Left kidney (tissue), 2 donors: Measurements from ENCODE around the gene DCXR. TPM values are rescaled to one million over a fixed set of nuclear protein-coding genes. Genes with fewer than 3 reads are reported as not detected.
"Not testable (repeated sequence)": the region's sequence is repeated elsewhere in the genome, so short reads cannot be mapped to it uniquely, and the experiment has no call there.

Source experiments
- DNase-seq: peaks from one replicate; pipeline ENCODE4 v3.0.0-alpha.2; 2013
- polyA plus RNA-seq: library from polyadenylated mRNA; unstranded; fragments of 120-200 nt; gene quantifications from one replicate; pipeline ENCODE4 v1.2.1, GENCODE V29; 2013; ENCODE audit not compliant: insufficient read length

The DCXR gene
- polyA plus RNA-seq, 1 donor: 69.8 TPM

DNA sequence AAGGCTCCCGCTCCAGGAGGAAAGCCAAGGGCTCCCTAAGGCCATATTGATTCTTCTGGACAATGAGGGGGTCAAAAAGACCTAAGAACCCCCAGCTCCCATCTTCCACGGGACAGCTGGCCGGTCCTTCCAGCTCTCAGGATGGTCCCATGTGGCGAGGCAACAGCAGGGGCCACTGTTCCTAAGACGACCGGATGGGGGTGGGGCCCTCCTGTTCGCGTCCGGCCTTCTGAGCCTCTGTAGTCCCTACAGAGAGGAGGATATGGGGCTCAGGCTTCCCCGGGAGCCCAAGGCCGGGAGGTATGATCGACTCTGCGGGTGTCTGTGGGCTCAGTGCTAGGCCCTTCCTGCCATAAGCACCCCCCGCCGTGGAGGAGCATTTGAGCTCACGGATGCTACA, 6.0 kb upstream of the DCXR start:
- no peak for DNase-seq

- DNase-seq: no peak
These were observed 5.2 kb upstream of the DCXR start for GRCh38 chr17:82042649-82043048.

DNA sequence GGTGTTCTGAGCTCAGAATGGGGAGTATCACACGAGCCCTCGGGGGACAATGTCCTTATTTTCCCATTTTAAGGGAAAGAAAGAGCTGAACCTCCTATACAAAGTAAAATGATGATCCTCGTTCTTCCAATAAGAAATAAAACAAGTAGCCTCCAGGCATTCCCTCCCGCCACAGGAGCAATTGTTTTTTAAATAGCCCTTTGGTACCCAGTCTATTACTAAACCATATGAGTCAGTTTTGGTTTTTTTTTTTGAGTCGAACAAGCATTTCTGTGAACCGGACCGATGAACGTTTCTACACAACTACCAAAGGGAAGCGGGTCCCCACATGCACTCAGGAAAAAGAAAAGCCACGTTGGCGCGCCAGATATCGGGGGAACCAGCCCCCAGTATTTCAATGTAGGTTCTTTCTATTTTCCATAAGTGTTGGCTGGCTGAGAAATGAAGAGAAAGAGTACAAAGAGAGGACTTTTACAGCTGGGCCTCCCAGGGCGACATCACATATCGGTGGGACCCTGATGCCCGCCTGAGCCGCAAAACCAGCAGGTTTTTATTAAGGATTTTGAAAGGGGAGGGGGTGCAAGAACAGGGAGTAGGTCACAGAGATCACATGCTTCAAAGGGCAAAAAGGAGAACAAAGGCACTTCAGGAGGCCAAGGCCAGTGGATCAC, 3.8 kb upstream of the DCXR start:
- DNase-seq: no peak

GRCh38 chr17:82039695-82040299, 2.3 kb upstream of the DCXR start:
- DNase-seq: no peak

- not testable (repeated sequence) for DNase-seq
These were observed 1.4 kb upstream of the DCXR start for GRCh38 chr17:82038796-82039409.

DNA sequence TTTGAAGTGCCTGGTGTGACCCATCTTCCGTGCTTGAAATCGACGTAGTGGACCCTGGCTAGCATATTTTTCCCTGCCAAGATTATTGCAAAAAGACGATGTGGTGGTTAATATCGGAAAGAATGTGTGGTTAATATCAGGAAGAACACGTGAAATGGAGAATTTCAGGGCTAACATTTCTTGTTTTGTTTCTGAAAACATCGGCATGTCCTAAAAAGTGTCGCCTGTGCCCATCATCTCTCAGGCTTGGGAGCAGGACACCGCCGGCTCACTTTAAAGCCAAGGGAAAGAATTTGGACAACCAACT, 345 bp upstream of the DCXR start:
- no peak for DNase-seq

DNA sequence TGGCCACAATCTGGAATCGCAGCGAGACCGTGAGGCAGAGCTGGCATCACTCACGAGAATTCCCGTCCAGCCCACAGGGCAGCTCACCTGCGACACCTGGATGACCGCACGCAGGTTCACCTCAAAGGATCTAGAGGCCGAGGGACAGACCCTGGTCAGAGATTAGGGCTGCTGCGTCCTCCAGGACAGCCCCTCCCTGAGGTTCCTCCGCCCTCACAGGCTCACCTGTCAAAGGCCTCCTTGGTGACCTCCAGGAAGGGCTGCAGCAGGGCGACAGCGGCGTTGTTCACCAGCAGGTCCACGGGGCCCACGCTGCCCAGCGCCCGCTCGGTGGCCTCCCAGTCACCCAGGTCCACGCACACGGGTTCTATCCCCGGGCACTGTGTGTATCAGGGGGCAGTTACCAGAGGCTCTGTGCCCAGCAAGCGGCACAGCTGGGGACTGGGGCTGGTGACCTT, 834 bp downstream of the DCXR start:
- DNase-seq: no peak

- no peak for DNase-seq
These were observed 1.4 kb downstream of the DCXR start for GRCh38 chr17:82035956-82036633.

DNA sequence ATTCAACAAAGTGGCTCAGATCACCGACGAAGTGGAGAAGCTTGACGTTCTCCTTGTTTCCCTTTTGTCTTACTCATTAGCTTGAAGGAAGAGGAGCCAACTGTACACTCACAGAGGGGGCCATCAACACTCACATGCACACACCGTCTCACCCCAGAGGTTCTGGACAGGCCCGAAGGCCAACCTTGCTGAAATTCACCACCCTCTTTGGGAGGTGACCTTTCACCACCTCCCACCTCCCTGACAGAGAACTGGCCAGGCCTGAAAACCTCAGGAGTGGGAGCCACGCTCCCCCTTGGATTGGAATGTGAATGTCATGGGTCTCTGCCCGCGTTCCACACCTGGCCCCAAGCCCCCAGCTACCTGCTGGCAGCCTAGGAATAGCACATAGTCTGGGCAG, 2.0 kb downstream of the DCXR start:
- no peak for DNase-seq

DNA sequence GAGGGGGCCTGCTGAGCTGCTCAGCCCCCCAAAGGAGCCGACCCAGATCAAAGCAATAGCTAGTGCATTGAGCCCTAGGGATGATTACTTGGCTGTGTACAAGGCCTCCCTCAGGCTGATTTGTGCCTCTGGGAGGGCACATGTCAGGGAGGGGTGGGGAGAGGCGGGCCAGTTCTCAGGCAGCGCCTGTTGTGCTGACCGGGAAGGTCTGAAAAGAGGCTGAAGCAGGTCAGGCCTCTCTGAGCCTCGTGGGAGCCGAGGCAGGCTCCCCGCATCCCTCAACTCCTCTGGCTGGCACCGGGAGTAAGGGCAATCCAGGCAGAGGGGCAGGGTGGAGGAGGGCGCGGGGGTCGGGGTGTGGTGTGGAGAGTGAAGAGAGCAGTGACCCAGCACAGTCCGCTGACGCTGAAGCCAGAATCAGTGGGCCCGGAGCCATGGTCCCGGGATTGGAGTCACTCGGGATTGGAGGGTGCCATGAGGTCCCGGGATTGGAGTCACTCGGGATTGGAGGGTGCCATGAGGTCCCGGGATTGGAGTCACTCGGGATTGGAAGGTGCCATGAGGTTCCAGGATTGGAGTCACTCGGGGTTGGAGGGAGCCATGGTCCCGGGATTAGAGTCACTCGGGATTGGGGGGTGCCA, 3.0 kb downstream of the DCXR start:
- DNase-seq: no peak

DNA sequence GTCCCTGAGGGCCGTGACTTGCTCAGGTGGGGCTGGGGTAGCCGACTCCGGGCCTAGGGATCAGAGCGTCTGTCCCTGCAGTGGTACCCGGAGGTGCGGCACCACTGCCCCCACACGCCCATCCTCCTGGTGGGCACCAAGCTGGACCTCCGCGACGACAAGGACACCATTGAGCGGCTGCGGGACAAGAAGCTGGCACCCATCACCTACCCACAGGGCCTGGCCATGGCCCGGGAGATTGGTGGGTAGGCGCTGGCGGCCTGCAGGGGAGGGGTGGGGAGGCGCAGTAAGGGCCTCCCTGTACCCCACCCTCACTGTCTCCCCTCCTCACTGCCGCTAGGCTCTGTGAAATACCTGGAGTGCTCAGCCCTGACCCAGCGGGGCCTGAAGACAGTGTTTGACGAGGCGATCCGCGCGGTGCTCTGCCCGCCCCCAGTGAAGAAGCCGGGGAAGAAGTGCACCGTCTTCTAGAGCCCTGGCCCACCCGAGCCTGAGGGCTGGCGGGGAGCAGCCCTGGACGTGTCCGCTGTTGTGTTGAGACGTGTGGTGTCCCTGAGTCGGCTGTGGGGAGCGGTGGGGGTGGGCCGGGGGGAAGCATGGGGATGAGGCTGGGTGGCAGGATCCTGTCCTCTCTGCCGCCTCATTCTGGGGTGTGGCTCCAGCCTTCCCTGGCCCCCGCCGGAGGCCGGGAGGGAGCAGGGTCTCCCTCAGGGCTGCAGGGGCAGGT, 4.0 kb downstream of the DCXR start:
- no peak for DNase-seq

DNA sequence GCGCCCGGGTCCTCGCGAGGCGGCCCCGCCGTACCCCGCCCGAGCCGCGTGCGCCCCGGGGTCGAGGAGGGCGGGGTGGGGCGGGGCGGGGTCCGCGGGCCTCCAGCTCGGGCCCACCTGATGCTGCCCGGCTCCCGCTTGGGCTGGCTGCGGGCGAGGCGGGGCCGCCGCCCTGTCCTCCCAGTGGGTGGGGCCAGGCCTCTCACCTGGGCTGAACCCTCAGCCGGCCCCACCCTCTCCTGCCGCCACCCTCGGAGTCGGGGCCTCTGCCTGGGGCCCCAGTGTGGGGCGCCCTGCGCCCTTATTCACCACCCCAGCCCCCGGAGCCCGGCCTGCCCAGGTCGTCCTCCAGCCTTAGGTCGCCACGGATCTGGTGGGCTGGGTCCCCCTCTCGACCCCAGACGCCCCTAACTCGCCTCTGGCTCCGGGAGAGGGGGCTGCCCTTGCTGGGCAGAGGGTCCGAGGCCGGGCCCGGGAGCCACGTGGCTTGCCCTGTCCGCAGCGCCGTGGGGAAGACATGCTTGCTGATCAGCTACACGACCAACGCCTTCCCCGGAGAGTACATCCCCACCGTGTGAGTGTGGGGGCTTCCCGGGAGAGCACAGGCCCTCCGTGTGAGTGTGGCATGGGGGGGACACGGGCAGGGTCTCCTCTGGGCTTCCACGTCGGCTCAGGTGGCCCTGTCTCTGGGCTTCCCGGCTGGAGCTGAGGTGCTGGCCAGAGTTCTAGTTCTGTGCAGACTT, 5.4 kb downstream of the DCXR start:
- no peak for DNase-seq

- DNase-seq: no peak
These were observed 6.1 kb downstream of the DCXR start, which contains the start of gene RAC3 for GRCh38 chr17:82031303-82031884. Gene RAC3, plus strand, starts transcription at chr17:82031678. Its CDS starts 84 bp downstream, at chr17:82031762.

GRCh38 chr17:82030470-82031302, 6.8 kb downstream of the DCXR start:
- no peak for DNase-seq

- no peak for DNase-seq
These were observed 7.5 kb downstream of the DCXR start for GRCh38 chr17:82029990-82030469.

DNA sequence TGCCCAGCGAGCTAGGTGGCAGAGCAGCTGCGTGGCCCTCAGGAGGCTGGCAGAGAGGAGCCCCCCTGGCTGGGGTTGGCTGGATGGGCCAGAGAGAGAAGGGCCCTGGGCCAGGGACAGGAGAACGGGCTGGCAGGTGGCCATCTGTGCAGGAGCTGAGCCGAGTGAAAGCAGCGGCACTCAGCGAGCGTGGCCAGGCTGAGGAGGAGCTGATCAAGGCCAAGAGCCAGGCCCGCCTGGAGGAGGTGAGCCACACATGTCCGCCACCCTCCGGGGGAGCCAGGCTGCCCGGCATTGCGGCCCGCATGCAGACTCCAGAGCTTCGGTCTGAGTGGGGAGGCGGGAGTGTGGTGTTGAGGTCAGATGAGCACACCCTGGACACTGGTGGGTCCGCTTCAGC, 8.1 kb downstream of the DCXR start:
- no peak for DNase-seq

DNA sequence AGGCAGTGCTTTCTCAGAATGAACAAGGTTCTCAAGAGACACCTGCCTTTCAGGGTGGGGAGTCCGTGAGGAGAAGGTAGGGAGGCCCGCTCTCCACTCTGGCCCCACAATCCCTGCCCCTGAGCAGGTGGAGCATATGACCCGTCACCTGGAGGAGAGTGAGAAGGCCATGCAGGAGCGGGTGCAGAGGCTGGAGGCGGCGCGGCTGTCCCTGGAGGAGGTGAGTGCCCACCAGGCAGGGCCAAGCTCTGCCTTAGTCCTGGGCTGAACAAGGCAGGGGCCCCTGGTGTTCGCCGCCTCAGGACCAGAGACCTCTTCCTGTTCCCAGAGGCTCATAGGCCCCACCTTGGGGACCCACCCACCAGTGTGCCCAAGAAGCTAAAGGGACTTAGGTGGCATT, 8.5 kb downstream of the DCXR start:
- no peak for DNase-seq

DNA sequence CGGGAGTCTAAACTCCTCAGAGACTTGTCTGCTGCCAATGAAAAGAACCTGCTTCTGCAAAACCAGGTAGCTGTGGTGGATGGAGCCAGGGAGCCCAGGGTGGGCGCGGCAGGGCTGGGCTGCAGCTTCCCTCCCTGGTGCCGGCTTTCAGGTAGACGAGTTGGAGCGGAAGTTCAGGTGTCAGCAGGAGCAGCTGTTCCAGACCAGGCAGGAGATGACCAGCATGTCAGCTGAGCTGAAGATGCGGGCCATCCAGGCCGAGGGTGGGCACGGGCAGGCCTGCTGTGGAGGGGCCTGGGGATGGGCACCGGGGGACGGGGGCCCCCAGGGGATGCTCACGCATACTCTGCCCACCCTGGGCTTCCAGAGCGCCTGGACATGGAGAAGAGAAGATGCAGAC, 9.3 kb downstream of the DCXR start:
- no peak for DNase-seq

- no peak for DNase-seq
These were observed 11.9 kb downstream of the DCXR start for GRCh38 chr17:82025401-82026107.
